ENCODE results near the gene ZNF74.

GRCh38 chr22:20428496-20429253 is 34.7 kb downstream of the ZNF74 start:
- TF ChIP-seq CTCF (conservative IDR thresholded peaks at IDR 0.05) (no peak), EZH2 (IDR thresholded peaks at IDR 0.05; ENCODE audit: low read depth) (no peak)

Measured in PC-9 (cell line).